Suppressor macrophage treated with lipopolysaccharide for 4 hours (primary cell): ENCODE data around the gene PLEKHO1.
"Not testable (repeated sequence)": the region's sequence is repeated elsewhere in the genome, so short reads cannot be mapped to it uniquely, and the experiment has no call there.

ENCODE experiments used
- DNase-seq: peaks from one replicate; pipeline ENCODE4 v3.0.0-alpha.2; 2020

Gene PLEKHO1

GRCh38 chr1:150176593-150176992 is 26.9 kb downstream of the PLEKHO1 start:
- peak; percentile 90 for DNase-seq

- DNase-seq, result peak; percentile 43
Measured at GRCh38 chr1:150178548-150178947, 28.8 kb downstream of the PLEKHO1 start.

- DNase-seq, result no peak
Measured at GRCh38 chr1:150179867-150180266, 30.2 kb downstream of the PLEKHO1 start.

GRCh38 chr1:150180474-150180873 is 30.8 kb downstream of the PLEKHO1 start:
- DNase-seq, result peak; percentile 44

- no peak for DNase-seq
Measured at GRCh38 chr1:150182247-150182646, 32.5 kb downstream of the PLEKHO1 start.

GRCh38 chr1:150183061-150183460 is 33.3 kb downstream of the PLEKHO1 start:
- peak; percentile 61 for DNase-seq

GRCh38 chr1:150185481-150185880 is 35.8 kb downstream of the PLEKHO1 start:
- DNase-seq, result no peak

GRCh38 chr1:150186438-150186788 is 36.7 kb downstream of the PLEKHO1 start:
- not testable (repeated sequence) for DNase-seq

- peak; percentile 80 for DNase-seq
Measured at GRCh38 chr1:150186789-150187559, 37.3 kb downstream of the PLEKHO1 start.

- DNase-seq, result no peak
Measured at GRCh38 chr1:150187560-150187931, 37.8 kb downstream of the PLEKHO1 start.

- DNase-seq, result no peak
Measured at GRCh38 chr1:150192012-150192411, 42.3 kb downstream of the PLEKHO1 start.

- DNase-seq, result no peak
Measured at GRCh38 chr1:150194381-150195031, 44.8 kb downstream of the PLEKHO1 start.

GRCh38 chr1:150196417-150196816 is 46.7 kb downstream of the PLEKHO1 start:
- no peak for DNase-seq

GRCh38 chr1:150207281-150207971 is 57.7 kb downstream of the PLEKHO1 start:
- no peak for DNase-seq

- not testable (repeated sequence) for DNase-seq
Measured at GRCh38 chr1:150208460-150208859, 58.7 kb downstream of the PLEKHO1 start.
